ENCODE results near the gene C14orf119. TPM values are rescaled to one million over a fixed set of nuclear protein-coding genes. Genes with fewer than 3 reads are reported as not detected.

Gene C14orf119
- total RNA-seq, 3 donors from 2014 or later: 29.6 to 34.4 (median 32.8) TPM

GRCh38 chr14:23118506-23119362 lies 23.4 kb downstream of the C14orf119 start, which contains the start of gene CEBPE:
CEBPE (minus strand) TSS chr14:23119255; CDS start chr14:23119091, 164 bp downstream.
- intact Hi-C loops (cut with DNase I; ENCODE audit: low total_unique reads): no loop called here
- no peak within 1 kb of the TSS for H3K4me3 ChIP-seq
- H3K9me3 ChIP-seq: no peaks in the 10 kb centered on the region
- no peaks in the 10 kb centered on the region for H3K36me3 ChIP-seq
- TF ChIP-seq POLR2A (IDR thresholded peaks at IDR 0.05) (no peak), CTCF (IDR thresholded peaks at IDR 0.05) (no peak), POLR2AphosphoS5 (IDR thresholded peaks at IDR 0.05) (no peak)
- H3K4me1 ChIP-seq: peaks cover 0 to 3% of the 10 kb centered on the region in 2 donors
- DNase-seq (ENCODE audit: low spot score in 2 of 2): no peak
- H3K27ac ChIP-seq: no peak within 1 kb of the TSS
- no peaks in the 10 kb centered on the region for H3K27me3 ChIP-seq

GRCh38 chr14:23119363-23120327 lies 24.3 kb downstream of the C14orf119 start:
- H3K27ac ChIP-seq: no peak overlapping the region
- intact Hi-C loops (cut with DNase I; ENCODE audit: low total_unique reads): loop anchor here (5.0 kb wide), 1 partner anchor 68 kb away; no protein-coding TSS in a partner anchor
- H3K27me3 ChIP-seq: no peaks in the 10 kb centered on the region
- H3K36me3 ChIP-seq: no peaks in the 10 kb centered on the region
- peaks cover 0 to under 1% of the 10 kb centered on the region in 2 donors for H3K4me1 ChIP-seq
- no peak for TF ChIP-seq POLR2AphosphoS5 (IDR thresholded peaks at IDR 0.05)
- H3K4me3 ChIP-seq: no peak overlapping the region
- no peak for DNase-seq (ENCODE audit: low spot score in 2 of 2)
- H3K9me3 ChIP-seq: no peaks in the 10 kb centered on the region

GRCh38 chr14:23120541-23121251 lies 25.4 kb downstream of the C14orf119 start:
- peak overlapping the region in 1 of 2 donors; percentile 4 for H3K27ac ChIP-seq
- no peaks in the 10 kb centered on the region for H3K27me3 ChIP-seq
- H3K4me3 ChIP-seq: no peak overlapping the region
- TF ChIP-seq POLR2AphosphoS5 (IDR thresholded peaks at IDR 0.05): peak; percentile 77 to 92 (median 78)
- TF ChIP-seq CTCF (IDR thresholded peaks at IDR 0.05): peak; percentile 100
- no peak for TF ChIP-seq POLR2A (IDR thresholded peaks at IDR 0.05)
- intact Hi-C loops (cut with DNase I; ENCODE audit: low total_unique reads): loop anchor here (5.0 kb wide), 1 partner anchor 67 kb away; no protein-coding TSS in a partner anchor
- no peaks in the 10 kb centered on the region for H3K4me1 ChIP-seq
- no peaks in the 10 kb centered on the region for H3K9me3 ChIP-seq
- DNase-seq (ENCODE audit: low spot score in 2 of 2): peak; percentile 88 to 92
- H3K36me3 ChIP-seq: no peaks in the 10 kb centered on the region

DNA sequence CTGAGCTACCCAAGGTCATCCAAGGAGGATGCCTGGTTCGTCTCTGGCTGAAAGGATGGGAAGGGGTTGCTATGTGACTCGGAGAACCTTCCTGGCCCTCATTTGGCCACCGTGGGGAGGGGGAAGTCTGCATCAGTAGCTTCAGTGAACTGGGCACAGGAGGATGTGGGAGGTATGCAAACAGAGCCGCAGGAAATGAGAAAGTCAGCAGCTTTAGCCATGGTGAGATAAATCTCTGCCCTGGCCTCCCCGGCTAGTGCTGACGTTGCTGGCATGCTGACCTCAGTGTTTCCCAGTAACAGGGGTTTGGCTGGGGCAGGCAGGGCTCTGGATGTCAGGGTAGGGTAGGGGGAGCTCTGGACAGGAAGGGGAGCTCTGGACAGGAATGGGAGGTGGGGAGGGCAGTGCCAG lies 26.1 kb downstream of the C14orf119 start:
- H3K4me1 ChIP-seq: no peaks in the 10 kb centered on the region
- peak overlapping the region; percentile 4 to 42 for H3K27ac ChIP-seq
- no peaks in the 10 kb centered on the region for H3K27me3 ChIP-seq
- no peak overlapping the region for H3K4me3 ChIP-seq
- no peaks in the 10 kb centered on the region for H3K9me3 ChIP-seq
- TF ChIP-seq CTCF (IDR thresholded peaks at IDR 0.05): no peak
- no peak for TF ChIP-seq POLR2A (IDR thresholded peaks at IDR 0.05)
- TF ChIP-seq POLR2AphosphoS5 (IDR thresholded peaks at IDR 0.05): no peak
- intact Hi-C loops (cut with DNase I; ENCODE audit: low total_unique reads): loop anchor here (5.0 kb wide), 1 partner anchor 66 kb away; no protein-coding TSS in a partner anchor
- no peak for DNase-seq (ENCODE audit: low spot score in 2 of 2)
- H3K36me3 ChIP-seq: no peaks in the 10 kb centered on the region

DNA sequence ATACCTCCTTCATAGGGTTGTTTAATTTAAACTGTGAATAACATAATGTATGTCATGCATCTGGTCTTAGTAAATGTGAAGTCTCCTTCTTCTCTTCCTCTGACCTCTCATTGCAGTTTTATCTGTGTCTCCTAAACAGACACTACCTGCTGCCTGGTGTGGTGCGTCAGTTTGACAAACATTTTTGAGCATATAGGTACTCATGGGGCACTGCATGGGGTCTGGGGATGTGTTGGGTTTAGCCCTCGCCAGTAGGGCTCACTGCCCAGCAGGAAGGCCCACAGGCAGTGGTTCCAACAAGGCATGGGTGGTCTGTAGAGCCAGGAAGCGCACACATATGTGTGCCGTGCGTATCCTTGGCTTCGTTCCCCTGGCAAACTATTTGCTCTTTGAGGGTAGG lies 26.8 kb downstream of the C14orf119 start:
- intact Hi-C loops (cut with DNase I; ENCODE audit: low total_unique reads): loop anchor here (5.0 kb wide), 1 partner anchor 65 kb away; no protein-coding TSS in a partner anchor

More for the DNA sequence above, 26.8 kb downstream of the C14orf119 start:
- Histone ChIP-seq H3K9me3 (no peaks in the 10 kb centered on the region), H3K4me1 (no peaks in the 10 kb centered on the region), H3K27ac (peak overlapping the region in 1 of 2 donors; percentile 42), H3K4me3 (no peak overlapping the region), H3K36me3 (no peaks in the 10 kb centered on the region), H3K27me3 (no peaks in the 10 kb centered on the region)
- no peak for DNase-seq (ENCODE audit: low spot score in 2 of 2)
- TF ChIP-seq POLR2A (IDR thresholded peaks at IDR 0.05) (no peak), POLR2AphosphoS5 (IDR thresholded peaks at IDR 0.05) (no peak), CTCF (IDR thresholded peaks at IDR 0.05) (no peak)

Data from breast epithelium (tissue), 4 donors.